ENCODE data around the gene CPS1.

The CPS1 gene

GRCh38 chr2:210548031-210548430 is 8.4 kb upstream of the CPS1 start:
- DNase-seq: no peak

GRCh38 chr2:210548878-210549384 is 7.5 kb upstream of the CPS1 start:
- no peak for DNase-seq

- DNase-seq: no peak
These were observed 5.4 kb upstream of the CPS1 start for GRCh38 chr2:210551001-210551400.

GRCh38 chr2:210553373-210553772 is 3.0 kb upstream of the CPS1 start:
- no peak for DNase-seq

GRCh38 chr2:210555555-210555954 is 844 bp upstream of the CPS1 start:
- no peak for DNase-seq

- DNase-seq: no peak
These were observed 1.3 kb downstream of the CPS1 start for GRCh38 chr2:210557721-210558120.

- DNase-seq: no peak
These were observed 2.3 kb downstream of the CPS1 start for GRCh38 chr2:210558708-210559107.

GRCh38 chr2:210559182-210559581 is 2.8 kb downstream of the CPS1 start:
- DNase-seq: no peak

- no peak for DNase-seq
These were observed 5.1 kb downstream of the CPS1 start for GRCh38 chr2:210561475-210561874.

- no peak for DNase-seq
These were observed 5.7 kb downstream of the CPS1 start for GRCh38 chr2:210562091-210562490.

GRCh38 chr2:210562502-210563080 is 6.2 kb downstream of the CPS1 start:
- no peak for DNase-seq

- no peak for DNase-seq
These were observed 10.9 kb downstream of the CPS1 start for GRCh38 chr2:210567279-210567678.

- no peak for DNase-seq
These were observed 11.7 kb downstream of the CPS1 start for GRCh38 chr2:210568108-210568507.

GRCh38 chr2:210577263-210578071 is 21.1 kb downstream of the CPS1 start:
- no peak for DNase-seq

- no peak for DNase-seq
These were observed 28.4 kb downstream of the CPS1 start for GRCh38 chr2:210584834-210585233.

- DNase-seq: no peak
These were observed 30.0 kb downstream of the CPS1 start for GRCh38 chr2:210586381-210586780.

- DNase-seq: no peak
These were observed 35.3 kb downstream of the CPS1 start for GRCh38 chr2:210591663-210592062.

- DNase-seq: no peak
These were observed 36.3 kb downstream of the CPS1 start for GRCh38 chr2:210592726-210593125.

- no peak for DNase-seq
These were observed 36.8 kb downstream of the CPS1 start for GRCh38 chr2:210593166-210593565.

GRCh38 chr2:210598219-210598618 is 41.8 kb downstream of the CPS1 start:
- no peak for DNase-seq

- DNase-seq: no peak
These were observed 43.1 kb downstream of the CPS1 start for GRCh38 chr2:210599476-210599875.

GRCh38 chr2:210604666-210605065 is 48.3 kb downstream of the CPS1 start:
- DNase-seq: no peak

- no peak for DNase-seq
These were observed 49.6 kb downstream of the CPS1 start for GRCh38 chr2:210606001-210606400.

GRCh38 chr2:210611466-210611865 is 55.1 kb downstream of the CPS1 start:
- no peak for DNase-seq

- DNase-seq: no peak
These were observed 59.7 kb downstream of the CPS1 start for GRCh38 chr2:210616074-210616473.
